ENCODE measurements around the gene NAALADL2. TPM values are rescaled to one million over a fixed set of nuclear protein-coding genes. Genes with fewer than 3 reads are reported as not detected.

NAALADL2 gene
- total RNA-seq, 1 experiment from 2014 or later: 2.7 TPM

DNA sequence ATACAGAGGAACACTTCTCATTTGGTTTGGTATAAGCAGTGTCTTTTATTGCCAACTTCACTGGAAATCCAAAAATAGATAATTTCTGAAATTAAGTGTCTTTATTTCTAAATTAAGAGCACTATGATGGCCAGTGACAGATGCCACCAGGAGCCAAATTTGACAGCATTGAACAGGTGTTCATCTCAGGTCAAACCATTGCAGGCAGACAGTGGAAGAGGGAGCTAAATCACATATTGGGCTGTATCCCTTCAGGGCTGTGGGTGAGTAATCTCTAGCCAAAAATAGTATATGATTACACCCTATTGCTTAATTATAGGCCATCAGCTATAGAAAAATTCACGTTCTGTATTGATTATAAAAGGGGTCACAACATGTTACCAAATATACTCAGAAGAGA, 457.7 kb downstream of the NAALADL2 start:
- no TSS peak for BruUV-seq (replicated peaks)
- CTCF ChIA-PET: no interaction called here
- Histone ChIP-seq H3K27ac (ENCODE audit: low read length) (no peak overlapping the region), H3K27me3 (ENCODE audit: control insufficient read depth, insufficient read depth, low read length) (no peaks in the 10 kb centered on the region), H3K9me3 (ENCODE audit: control insufficient read depth, insufficient read depth, low read depth, low read length) (no peaks in the 10 kb centered on the region), H3K4me3 (ENCODE audit: low read depth in 2 of 2, low read length in 2 of 2) (no peak overlapping the region), H3K4me1 (ENCODE audit: control insufficient read depth, insufficient read depth, low read length) (no peaks in the 10 kb centered on the region), H3K36me3 (ENCODE audit: control insufficient read depth, insufficient read depth, low read length) (no peaks in the 10 kb centered on the region)
- DNase-seq (ENCODE audit: low read depth, low spot score) (no peak), ATAC-seq (no peak)
- in situ Hi-C loops (cut with HindIII; ENCODE audit: low pct_unique_long_range_greater_than_20kb, low sequenced_read_pairs): no loop called here
- POLR2A ChIA-PET: no interaction called here
- intact Hi-C loops (cut with micrococcal nuclease; ENCODE audit: unreplicated experiment): no loop called here
- TF ChIP-seq, protein P1, sequence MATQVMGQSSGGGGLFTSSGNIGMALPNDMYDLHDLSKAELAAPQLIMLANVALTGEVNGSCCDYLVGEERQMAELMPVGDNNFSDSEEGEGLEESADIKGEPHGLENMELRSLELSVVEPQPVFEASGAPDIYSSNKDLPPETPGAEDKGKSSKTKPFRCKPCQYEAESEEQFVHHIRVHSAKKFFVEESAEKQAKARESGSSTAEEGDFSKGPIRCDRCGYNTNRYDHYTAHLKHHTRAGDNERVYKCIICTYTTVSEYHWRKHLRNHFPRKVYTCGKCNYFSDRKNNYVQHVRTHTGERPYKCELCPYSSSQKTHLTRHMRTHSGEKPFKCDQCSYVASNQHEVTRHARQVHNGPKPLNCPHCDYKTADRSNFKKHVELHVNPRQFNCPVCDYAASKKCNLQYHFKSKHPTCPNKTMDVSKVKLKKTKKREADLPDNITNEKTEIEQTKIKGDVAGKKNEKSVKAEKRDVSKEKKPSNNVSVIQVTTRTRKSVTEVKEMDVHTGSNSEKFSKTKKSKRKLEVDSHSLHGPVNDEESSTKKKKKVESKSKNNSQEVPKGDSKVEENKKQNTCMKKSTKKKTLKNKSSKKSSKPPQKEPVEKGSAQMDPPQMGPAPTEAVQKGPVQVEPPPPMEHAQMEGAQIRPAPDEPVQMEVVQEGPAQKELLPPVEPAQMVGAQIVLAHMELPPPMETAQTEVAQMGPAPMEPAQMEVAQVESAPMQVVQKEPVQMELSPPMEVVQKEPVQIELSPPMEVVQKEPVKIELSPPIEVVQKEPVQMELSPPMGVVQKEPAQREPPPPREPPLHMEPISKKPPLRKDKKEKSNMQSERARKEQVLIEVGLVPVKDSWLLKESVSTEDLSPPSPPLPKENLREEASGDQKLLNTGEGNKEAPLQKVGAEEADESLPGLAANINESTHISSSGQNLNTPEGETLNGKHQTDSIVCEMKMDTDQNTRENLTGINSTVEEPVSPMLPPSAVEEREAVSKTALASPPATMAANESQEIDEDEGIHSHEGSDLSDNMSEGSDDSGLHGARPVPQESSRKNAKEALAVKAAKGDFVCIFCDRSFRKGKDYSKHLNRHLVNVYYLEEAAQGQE (IDR thresholded peaks at IDR 0.05; ENCODE audit: insufficient read depth in 1 of 2, low read depth in 2 of 2, low read length in 1 of 2): no peak
- TF ChIP-seq, protein P2, sequence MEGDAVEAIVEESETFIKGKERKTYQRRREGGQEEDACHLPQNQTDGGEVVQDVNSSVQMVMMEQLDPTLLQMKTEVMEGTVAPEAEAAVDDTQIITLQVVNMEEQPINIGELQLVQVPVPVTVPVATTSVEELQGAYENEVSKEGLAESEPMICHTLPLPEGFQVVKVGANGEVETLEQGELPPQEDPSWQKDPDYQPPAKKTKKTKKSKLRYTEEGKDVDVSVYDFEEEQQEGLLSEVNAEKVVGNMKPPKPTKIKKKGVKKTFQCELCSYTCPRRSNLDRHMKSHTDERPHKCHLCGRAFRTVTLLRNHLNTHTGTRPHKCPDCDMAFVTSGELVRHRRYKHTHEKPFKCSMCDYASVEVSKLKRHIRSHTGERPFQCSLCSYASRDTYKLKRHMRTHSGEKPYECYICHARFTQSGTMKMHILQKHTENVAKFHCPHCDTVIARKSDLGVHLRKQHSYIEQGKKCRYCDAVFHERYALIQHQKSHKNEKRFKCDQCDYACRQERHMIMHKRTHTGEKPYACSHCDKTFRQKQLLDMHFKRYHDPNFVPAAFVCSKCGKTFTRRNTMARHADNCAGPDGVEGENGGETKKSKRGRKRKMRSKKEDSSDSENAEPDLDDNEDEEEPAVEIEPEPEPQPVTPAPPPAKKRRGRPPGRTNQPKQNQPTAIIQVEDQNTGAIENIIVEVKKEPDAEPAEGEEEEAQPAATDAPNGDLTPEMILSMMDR (IDR thresholded peaks at IDR 0.05): no peak
- TF ChIP-seq TCF7L2 (IDR thresholded peaks at IDR 0.05; ENCODE audit: low read depth, low read length) (no peak), SIN3A (IDR thresholded peaks at IDR 0.05; ENCODE audit: borderline replicate concordance, insufficient read depth, low read depth, low read length) (no peak), POLR2AphosphoS5 (IDR thresholded peaks at IDR 0.05; ENCODE audit: low read depth, low read length) (no peak)

DNA sequence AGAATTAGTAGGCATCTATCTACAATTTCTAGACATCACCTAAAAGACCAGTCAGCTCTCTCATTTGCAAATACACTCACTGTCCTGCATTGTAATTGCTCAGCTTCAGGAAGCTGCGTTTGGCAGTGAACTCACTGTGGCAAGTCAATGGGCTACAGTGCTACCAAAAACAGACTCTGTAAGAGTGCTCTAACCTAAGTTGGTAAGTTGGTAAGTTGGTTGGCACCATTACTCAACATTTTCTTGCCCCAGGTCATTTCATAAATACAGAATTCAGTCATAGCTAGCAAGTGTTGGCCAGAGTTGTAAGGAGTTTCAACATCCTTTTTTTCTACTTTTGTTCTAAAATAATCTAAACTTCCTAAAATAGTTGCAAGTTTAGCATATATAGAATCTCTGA, 466.3 kb downstream of the NAALADL2 start:
- H3K36me3 ChIP-seq (ENCODE audit: control insufficient read depth, insufficient read depth, low read length): no peaks in the 10 kb centered on the region
- TF ChIP-seq, protein P1 (IDR thresholded peaks at IDR 0.05; ENCODE audit: insufficient read depth in 1 of 2, low read depth in 2 of 2, low read length in 1 of 2): no peak
- TF ChIP-seq, protein P2 (IDR thresholded peaks at IDR 0.05): no peak
- TF ChIP-seq POLR2AphosphoS5 (IDR thresholded peaks at IDR 0.05; ENCODE audit: low read depth, low read length) (no peak), TCF7L2 (IDR thresholded peaks at IDR 0.05; ENCODE audit: low read depth, low read length) (no peak), SIN3A (IDR thresholded peaks at IDR 0.05; ENCODE audit: borderline replicate concordance, insufficient read depth, low read depth, low read length) (no peak)
- ChIA-PET POLR2A (no interaction called here), CTCF (no interaction called here)
- no peaks in the 10 kb centered on the region for H3K4me1 ChIP-seq (ENCODE audit: control insufficient read depth, insufficient read depth, low read length)
- no peaks in the 10 kb centered on the region for H3K27me3 ChIP-seq (ENCODE audit: control insufficient read depth, insufficient read depth, low read length)
- intact Hi-C loops (cut with micrococcal nuclease; ENCODE audit: unreplicated experiment): no loop called here
- DNase-seq (ENCODE audit: low read depth, low spot score) (no peak), ATAC-seq (no peak)
- no peak overlapping the region for H3K27ac ChIP-seq (ENCODE audit: low read length)
- H3K9me3 ChIP-seq (ENCODE audit: control insufficient read depth, insufficient read depth, low read depth, low read length): no peaks in the 10 kb centered on the region
- no TSS peak for BruUV-seq (replicated peaks)
- no peak overlapping the region for H3K4me3 ChIP-seq (ENCODE audit: low read depth in 2 of 2, low read length in 2 of 2)
- in situ Hi-C loops (cut with HindIII; ENCODE audit: low pct_unique_long_range_greater_than_20kb, low sequenced_read_pairs): no loop called here
